ENCODE data around the gene PRRT4. TPM values are rescaled to one million over a fixed set of nuclear protein-coding genes. Genes with fewer than 3 reads are reported as not detected.

PRRT4 gene
- total and polyA plus RNA-seq, 2 of the 13 experiments (the other 11 are each of a cell fraction or from before 2014, with no cell fraction given): not detected

GRCh38 chr7:128343554-128344430 lies 17.7 kb downstream of the PRRT4 start, which contains the start of gene RBM28 (continued):
- TF ChIP-seq ZHX2 (IDR thresholded peaks at IDR 0.05; ENCODE audit: low read depth) (peak; percentile 85), ZHX2 (CRISPR knock-in tag; IDR thresholded peaks at IDR 0.05; ENCODE audit: borderline replicate concordance) (peak; percentile 98), TBP (CRISPR knock-in tag; IDR thresholded peaks at IDR 0.05) (no peak), ZNF761 (CRISPR knock-in tag; conservative IDR thresholded peaks at IDR 0.05) (peak; percentile 94), ZNF281 (CRISPR knock-in tag; IDR thresholded peaks at IDR 0.05; ENCODE audit: borderline replicate concordance) (peak; percentile 80), ZNF337 (CRISPR knock-in tag; IDR thresholded peaks at IDR 0.05; ENCODE audit: borderline replicate concordance, low read depth) (peak; percentile 98), ELF4 (CRISPR knock-in tag; IDR thresholded peaks at IDR 0.05; ENCODE audit: borderline replicate concordance) (peak; percentile 89; the same call in 1 of the 2 replicates), ZNF10 (CRISPR knock-in tag; IDR thresholded peaks at IDR 0.05; ENCODE audit: borderline replicate concordance, low read depth) (0 out of 2 replicates have a peak, but pooled peaks have one; percentile 75), ZNF326 (CRISPR knock-in tag; IDR thresholded peaks at IDR 0.05; ENCODE audit: borderline replicate concordance) (no peak), SNRNP70 (IDR thresholded peaks at IDR 0.05; ENCODE audit: low read depth, low read length) (no peak), ZGPAT (CRISPR knock-in tag; IDR thresholded peaks at IDR 0.05) (peak; percentile 99), ZNF768 (CRISPR knock-in tag; IDR thresholded peaks at IDR 0.05) (peak; percentile 86; the same call in 1 of the 2 replicates), TFDP2 (CRISPR knock-in tag; IDR thresholded peaks at IDR 0.05) (peak; percentile 98), ZNF660 (CRISPR knock-in tag; IDR thresholded peaks at IDR 0.05; ENCODE audit: borderline replicate concordance, low read depth) (no peak), MXI1 (IDR thresholded peaks at IDR 0.05; ENCODE audit: borderline replicate concordance, low read depth, low read length) (peak; percentile 91; the same call in 2 of the 3 replicates), ZNF557 (CRISPR knock-in tag; IDR thresholded peaks at IDR 0.05) (peak; percentile 96), NR1H2 (CRISPR knock-in tag; IDR thresholded peaks at IDR 0.05; ENCODE audit: borderline replicate concordance, low read depth) (peak; percentile 96)

All from HepG2 (cell line).